GM18499 (cell line): Measurements from ENCODE around the gene ZIC2.
"Not testable (repeated sequence)": the region's sequence is repeated elsewhere in the genome, so short reads cannot be mapped to it uniquely, and the experiment has no call there.

Experiments used
- ATAC-seq: cut with Tn5 transposase; IDR thresholded peaks from one replicate; pipeline ENCODE4 v1.9.1; 2021; ENCODE audit warnings: moderate number of reproducible peaks; ENCODE audit not compliant: insufficient read depth, unreplicated experiment

The ZIC2 gene

DNA sequence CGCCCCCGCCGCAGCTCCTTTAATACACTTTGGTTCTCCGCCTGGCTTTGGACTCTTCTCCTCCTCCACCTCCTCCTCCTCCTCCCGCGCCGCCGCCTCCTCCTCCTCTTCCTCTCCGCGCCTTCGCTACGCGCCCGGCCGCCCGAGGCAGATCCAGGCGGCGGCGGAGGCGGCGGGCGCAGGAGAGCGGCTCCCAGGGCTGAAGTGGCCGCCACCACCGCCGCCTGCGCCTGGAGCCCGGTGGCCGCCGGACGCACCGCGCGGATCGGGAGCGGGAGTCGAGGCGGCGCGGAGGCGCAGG, at the start of gene ZIC2:
ZIC2 (plus strand) TSS at position 50 of the 301 bp plus-strand sequence. CDS start 281 bp downstream, outside the sequence.
- no peak for ATAC-seq

DNA sequence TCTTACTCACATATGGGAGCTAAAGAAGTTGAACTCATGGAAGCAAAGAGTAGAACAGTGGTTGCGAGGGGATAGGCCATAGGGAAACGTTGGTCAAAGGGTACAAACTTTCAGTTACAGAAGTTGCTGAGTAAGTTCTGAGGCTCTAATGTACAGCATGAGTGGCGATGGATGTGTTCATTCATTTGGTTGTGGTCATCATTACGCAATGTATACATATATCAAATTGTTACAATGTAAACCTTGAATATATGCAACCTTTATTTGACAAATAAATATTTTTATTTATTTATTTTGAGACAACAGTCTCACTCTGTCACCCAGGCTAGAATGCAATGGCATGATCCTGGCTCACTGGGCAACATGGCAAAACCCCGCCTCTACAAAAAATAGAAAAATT, 48.7 kb upstream of the ZIC2 start:
- ATAC-seq: no peak

DNA sequence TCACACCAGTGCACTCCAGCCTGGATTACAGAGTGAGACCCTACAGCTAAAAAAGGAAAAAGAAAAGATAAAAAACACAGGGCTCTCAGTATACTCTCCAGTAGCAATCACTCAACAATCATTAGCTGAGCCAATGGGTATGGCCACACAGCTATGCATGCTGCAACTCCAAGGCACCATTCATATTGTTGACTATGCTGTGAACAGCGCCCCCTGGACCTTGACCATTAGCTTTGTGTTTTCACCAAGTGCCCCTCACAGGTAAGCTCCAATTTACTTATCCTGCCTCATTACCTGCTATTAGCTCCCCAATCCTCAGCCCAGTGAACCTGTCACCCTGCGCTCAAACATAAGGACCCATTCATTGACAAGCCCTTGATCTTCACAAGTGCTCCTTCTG, 45.8 kb upstream of the ZIC2 start:
- no peak for ATAC-seq

DNA sequence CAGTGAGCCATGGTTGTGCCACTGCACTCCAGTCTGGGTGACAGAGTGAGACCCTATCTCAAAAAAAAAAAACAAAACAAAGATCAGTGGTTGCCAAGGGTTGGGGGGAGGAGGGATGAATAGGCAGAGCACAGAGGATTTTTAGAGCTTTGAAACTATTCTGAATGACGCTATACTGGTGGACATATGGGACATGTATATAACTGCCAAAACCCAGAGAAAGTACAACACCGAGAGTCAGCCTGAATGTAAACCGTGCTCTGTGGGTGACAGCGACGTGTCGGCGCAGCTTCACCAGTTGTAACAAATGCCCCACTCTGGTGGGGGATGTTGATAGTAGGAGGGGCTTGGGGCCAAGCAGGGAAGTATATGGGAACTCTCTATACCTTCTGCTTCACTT, 42.9 kb upstream of the ZIC2 start:
- ATAC-seq: no peak

DNA sequence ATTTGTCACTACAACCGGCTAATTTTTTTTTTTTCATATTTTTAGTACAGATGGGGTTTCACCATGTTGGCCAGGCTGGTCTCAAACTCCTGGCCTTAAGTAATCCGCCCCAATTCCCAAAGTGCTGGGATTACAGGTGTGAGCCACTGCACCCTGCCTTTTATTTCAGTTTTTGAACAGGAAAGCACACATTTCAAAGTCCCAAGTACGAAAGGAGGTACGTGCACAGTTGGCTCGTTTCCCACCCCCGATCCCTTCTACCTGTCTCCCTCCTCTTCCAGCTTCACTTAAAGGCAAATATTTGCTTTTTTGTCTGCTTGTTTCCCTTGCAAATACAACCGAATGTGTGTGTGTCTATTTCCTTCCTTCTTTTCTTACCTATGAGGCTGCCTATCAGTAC, 40.5 kb upstream of the ZIC2 start:
- no peak for ATAC-seq

DNA sequence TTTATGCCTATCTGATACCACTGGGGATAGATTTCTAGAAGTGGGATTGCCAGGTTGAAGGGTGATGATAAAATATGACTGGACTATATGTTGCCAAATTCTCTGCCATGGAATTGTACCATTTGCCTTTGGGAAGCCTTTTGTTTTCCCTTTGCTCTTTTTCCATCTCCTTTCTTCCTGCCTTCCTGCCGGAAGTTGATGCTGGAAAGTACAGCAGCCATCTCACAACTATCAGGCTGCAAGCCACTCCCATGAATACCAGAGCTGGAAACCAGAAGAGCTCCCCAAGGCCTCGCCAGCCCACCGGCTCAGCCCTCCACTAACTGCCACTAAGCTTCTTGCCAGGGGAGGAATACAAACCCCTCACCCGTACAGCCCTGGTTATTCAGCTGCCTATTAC, 39.7 kb upstream of the ZIC2 start:
- ATAC-seq: no peak

- no peak for ATAC-seq
These were observed 37.5 kb upstream of the ZIC2 start for GRCh38 chr13:99944102-99944501.

DNA sequence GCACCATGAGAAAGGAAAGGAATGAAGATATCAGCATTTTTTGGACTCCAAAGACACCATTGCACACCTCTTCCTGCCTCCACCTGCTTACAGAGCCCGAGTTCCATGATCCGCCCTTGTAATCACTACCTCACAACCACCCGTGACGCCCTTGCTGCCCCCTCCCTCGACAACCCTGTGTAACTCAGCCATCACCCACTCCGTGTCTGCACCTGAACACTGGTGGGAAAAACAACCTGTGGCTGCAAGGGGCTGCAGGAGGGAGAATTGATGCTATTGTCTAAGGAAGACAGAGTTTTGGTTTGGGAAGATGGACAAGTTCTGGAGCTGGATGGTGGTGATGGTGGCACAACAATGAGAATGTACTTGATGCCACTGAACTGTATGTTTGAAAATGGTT, 37.0 kb upstream of the ZIC2 start:
- no peak for ATAC-seq

- not testable (repeated sequence) for ATAC-seq
These were observed 36.1 kb upstream of the ZIC2 start for GRCh38 chr13:99945515-99945914.

GRCh38 chr13:99947666-99948065, 33.9 kb upstream of the ZIC2 start:
- ATAC-seq: no peak

- ATAC-seq: no peak
These were observed 33.2 kb upstream of the ZIC2 start for GRCh38 chr13:99948411-99948810.

DNA sequence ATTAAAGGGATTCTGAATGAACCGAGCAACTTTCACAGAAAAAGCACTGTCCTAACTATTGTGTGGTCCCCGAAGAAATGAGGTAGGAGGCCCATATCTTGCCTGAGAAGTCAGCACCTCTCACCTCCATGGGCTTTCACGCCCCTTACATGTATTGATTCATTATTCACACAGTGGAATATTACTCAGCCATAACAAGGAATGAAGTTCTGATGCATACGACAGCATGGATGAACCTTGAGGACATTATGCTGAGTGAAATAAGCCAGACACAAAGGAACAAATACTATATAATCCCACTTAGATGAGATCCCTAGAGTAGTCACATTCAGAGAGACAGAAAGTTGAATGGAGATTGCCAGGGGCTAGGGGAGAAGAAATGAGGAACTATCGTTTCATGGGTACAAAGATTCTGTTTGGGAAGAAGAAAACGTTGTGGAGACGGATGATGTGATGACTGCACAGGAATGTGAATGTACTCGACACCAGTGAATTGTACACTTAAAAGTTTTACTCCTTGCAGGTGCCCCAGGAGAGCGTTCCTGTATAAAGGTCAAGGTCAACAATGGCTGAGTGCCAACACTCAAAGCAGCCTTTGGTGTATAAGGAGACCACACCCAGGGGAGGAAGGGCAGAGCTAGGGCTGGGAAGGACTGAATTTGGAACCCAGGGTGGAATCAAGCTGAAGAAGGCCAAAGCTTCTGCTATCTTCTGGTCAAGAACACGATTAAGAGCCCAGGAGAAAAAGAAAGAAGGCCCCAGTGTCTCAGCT, 32.5 kb upstream of the ZIC2 start:
- no peak for ATAC-seq

GRCh38 chr13:99949679-99950413, 31.7 kb upstream of the ZIC2 start:
- ATAC-seq: no peak

GRCh38 chr13:99951666-99952065, 29.9 kb upstream of the ZIC2 start:
- ATAC-seq: not testable (repeated sequence)

DNA sequence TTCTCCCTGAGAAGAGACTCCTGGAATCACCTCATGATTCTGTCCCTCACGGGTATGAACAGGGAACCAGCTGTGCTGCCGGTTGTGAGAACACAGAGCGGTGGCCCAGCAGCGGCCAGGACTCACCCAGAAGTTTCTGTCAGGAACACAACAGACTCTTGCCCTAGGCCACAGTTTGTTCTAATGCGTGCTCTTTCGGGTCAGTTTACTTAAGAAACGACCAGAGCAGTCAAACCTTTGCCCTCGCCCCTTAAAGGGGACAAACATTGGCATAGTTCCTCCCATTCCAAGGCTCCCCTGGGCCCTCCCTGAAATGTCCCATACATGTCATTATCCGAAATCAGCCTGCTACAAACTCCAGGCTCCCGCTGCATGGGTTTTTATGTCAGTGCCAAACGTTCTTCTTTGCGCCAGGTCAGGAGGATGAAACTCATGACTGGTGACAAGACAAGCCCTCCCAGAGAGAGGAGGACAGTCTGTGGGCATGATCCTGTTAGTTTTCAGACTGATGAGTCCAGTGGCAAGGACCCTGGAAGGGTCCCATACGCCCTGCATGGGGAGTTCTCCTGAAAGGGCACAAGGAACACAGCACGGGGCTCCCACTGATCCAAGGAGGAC, 28.3 kb upstream of the ZIC2 start:
- ATAC-seq: no peak

DNA sequence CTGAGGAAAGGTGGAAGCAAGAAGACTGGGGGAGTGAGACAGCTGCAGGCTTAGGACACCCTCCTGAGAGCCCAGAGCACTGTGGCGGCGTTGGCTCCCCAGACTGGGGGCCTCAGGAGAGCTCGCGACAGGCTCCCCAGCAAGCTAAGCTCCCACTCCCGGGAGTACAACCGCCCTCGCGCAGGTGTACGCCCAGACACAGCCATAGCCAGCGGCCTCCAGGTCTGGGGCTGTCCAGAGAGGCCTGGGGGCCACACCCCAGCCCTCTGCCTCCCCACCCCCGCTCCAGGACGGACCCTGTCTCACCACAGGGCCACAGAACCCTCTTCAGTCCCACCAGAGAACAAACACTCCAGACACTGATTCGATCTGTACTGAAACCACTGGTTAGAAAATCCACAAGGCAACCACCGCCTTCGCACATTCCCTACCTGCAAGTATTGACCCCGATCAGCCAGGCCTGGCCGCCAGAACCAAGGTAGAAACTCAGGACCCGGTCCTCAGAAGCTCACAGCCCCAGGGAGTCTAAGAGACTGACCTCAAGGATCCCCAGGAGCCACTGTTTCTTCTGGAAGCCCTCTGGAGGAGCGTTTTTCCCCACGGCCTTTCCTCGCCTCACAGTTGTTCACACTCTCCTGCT, 26.4 kb upstream of the ZIC2 start:
- no peak for ATAC-seq

- no peak for ATAC-seq
These were observed 25.7 kb upstream of the ZIC2 start for GRCh38 chr13:99955747-99956472.

DNA sequence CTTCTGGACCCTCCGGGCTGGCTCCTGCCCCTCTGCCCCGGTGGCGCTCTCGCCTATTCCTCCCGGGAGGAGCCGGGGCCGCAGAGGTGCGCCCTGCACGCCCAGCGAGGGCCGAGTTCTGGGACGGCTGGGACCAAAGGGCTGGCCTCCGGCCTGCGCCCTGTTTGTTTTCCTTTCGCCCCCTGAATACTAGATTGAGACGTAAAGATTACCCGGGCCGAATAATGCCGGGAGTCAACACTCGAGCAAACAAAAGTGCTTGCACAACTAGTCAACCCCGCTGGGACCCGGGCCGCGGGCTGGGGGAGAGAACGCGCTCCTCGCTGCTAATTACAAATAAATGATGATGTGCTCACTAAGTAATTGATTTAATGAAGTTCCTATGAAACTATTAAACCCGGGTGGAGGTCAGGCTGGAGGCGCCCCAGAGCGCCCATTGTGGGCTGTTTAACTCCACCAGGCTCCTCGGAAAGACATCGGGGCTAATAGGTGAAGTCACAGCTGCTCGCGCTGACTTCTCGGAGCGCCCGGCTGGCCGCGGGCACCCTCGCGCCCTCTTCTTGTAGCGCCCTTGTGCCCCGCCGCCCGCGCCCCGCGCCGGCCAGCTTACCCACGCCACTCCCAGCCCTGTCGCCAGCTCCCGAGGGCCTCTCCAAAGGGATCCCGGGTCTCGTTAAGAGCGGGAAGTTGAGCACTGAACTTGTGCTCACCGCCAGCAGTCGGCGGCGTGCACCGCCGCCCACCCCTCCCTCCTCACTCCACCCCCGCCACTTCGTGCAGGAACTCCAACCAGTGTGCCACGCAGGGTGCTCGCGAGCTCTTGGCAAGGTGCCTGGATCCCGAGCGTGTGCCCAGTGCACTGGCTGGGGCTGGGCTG, 24.9 kb upstream of the ZIC2 start:
- ATAC-seq: no peak

DNA sequence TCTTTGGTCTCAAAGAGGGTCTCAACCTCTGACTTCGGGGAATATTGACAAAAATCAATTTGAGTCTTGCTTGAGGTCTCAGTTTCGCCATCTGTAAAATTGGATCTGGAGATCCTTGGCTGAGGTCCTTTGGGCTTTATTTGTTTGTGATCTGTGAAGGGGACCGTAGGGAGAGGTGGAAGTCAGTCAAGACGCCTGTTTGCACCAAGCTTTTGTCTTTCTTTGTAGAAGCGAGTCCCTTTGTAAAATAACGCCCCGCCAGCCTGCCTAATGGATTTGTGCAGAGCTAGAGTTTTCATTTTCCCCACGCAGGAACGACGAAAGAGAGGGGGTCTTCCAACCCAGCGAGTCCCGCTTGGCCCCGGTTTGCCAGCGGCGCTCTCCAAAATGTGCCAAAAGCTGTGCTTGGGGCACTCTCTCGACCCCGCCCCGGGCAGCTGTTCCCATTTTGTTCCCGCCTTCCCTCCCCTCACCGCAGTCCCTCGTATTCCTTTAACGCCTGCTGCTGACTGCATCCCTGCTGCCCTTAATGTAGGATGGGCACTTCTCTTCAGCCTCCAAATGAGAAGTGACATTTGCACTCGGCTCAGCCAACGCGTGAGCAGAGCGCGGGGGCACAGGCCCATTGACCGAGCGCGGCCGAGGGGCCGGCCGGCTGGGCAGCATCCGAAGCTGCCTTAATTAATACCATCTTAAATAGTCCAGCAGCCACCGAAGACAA, 23.0 kb upstream of the ZIC2 start:
- ATAC-seq: no peak
